Measurements from ENCODE around the gene DIP2B.

Gene DIP2B

GRCh38 chr12:50647031-50647430 lies 142.2 kb downstream of the DIP2B start:
- Histone ChIP-seq H3K79me2 (ENCODE audit: insufficient read depth, low read depth) (no peaks in the 10 kb centered on the region), H4K20me1 (ENCODE audit: insufficient read depth) (no peaks in the 10 kb centered on the region), H3K4me1 (ENCODE audit: low read depth, poor library complexity, severe bottlenecking) (no peaks in the 10 kb centered on the region), H3K4me3 (IDR thresholded peaks at IDR 0.05; ENCODE audit: insufficient read depth, low read depth, low read length) (no peak overlapping the region), H3K36me3 (ENCODE audit: insufficient read depth) (no peaks in the 10 kb centered on the region), H3K9ac (no peak overlapping the region), H3K27me3 (ENCODE audit: insufficient read depth, low read depth) (no peaks in the 10 kb centered on the region), H3K4me2 (no peak overlapping the region), H2AFZ (ENCODE audit: low read depth) (no peak overlapping the region), H3K27ac (no peak overlapping the region)
- no peak for TF ChIP-seq CTCF (conservative IDR thresholded peaks at IDR 0.05; ENCODE audit: low read depth, low read length)

DNA sequence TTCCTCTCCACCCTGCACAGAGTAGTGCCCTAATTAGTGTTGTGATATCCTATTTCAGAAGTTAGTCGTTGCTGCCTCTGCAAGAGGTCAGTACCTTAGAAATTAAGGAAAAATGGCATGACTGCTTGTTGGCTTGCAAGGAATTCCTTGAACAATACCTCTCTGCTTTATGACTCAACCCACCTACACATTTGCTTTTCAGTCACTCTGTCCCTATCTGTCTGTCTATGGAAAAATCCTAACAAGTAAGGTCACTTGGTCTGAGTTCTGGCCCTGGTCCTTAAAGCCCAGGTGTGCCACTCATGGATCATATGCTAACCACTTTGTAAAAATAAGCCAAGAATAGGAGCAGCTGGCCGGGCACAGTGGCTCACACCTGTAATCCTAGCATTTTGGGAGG lies 142.7 kb downstream of the DIP2B start:
- H3K27ac ChIP-seq, result no peak overlapping the region

GRCh38 chr12:50650285-50650684 lies 145.5 kb downstream of the DIP2B start:
- H4K20me1 ChIP-seq (ENCODE audit: insufficient read depth), result no peaks in the 10 kb centered on the region
- no peaks in the 10 kb centered on the region for H3K27me3 ChIP-seq (ENCODE audit: insufficient read depth, low read depth)

More for the DNA sequence above, 142.7 kb downstream of the DIP2B start:
- TF ChIP-seq CTCF (conservative IDR thresholded peaks at IDR 0.05; ENCODE audit: low read depth, low read length), result no peak
- Histone ChIP-seq H3K79me2 (ENCODE audit: insufficient read depth, low read depth) (no peaks in the 10 kb centered on the region), H3K4me1 (ENCODE audit: low read depth, poor library complexity, severe bottlenecking) (no peaks in the 10 kb centered on the region), H3K4me3 (IDR thresholded peaks at IDR 0.05; ENCODE audit: insufficient read depth, low read depth, low read length) (no peak overlapping the region), H3K9ac (no peak overlapping the region), H2AFZ (ENCODE audit: low read depth) (no peak overlapping the region), H3K4me2 (no peak overlapping the region), H3K27me3 (ENCODE audit: insufficient read depth, low read depth) (no peaks in the 10 kb centered on the region), H4K20me1 (ENCODE audit: insufficient read depth) (no peaks in the 10 kb centered on the region), H3K36me3 (ENCODE audit: insufficient read depth) (no peaks in the 10 kb centered on the region)

GRCh38 chr12:50655374-50655921 lies 150.7 kb downstream of the DIP2B start:
- no peak for TF ChIP-seq CTCF (conservative IDR thresholded peaks at IDR 0.05; ENCODE audit: low read depth, low read length)
- H4K20me1 ChIP-seq (ENCODE audit: insufficient read depth), result no peaks in the 10 kb centered on the region
- no peaks in the 10 kb centered on the region for H3K79me2 ChIP-seq (ENCODE audit: insufficient read depth, low read depth)
- H3K36me3 ChIP-seq (ENCODE audit: insufficient read depth), result no peaks in the 10 kb centered on the region; the same call in 1 of the 2 replicates
- H3K4me1 ChIP-seq (ENCODE audit: low read depth, poor library complexity, severe bottlenecking), result no peaks in the 10 kb centered on the region
- H3K4me2 ChIP-seq, result no peak overlapping the region
- H2AFZ ChIP-seq (ENCODE audit: low read depth), result no peak overlapping the region
- H3K9ac ChIP-seq, result no peak overlapping the region
- no peak overlapping the region for H3K4me3 ChIP-seq (IDR thresholded peaks at IDR 0.05; ENCODE audit: insufficient read depth, low read depth, low read length)
- H3K27me3 ChIP-seq (ENCODE audit: insufficient read depth, low read depth), result no peaks in the 10 kb centered on the region
- no peak overlapping the region for H3K27ac ChIP-seq

More at GRCh38 chr12:50650285-50650684, 145.5 kb downstream of the DIP2B start:
- H3K4me2 ChIP-seq, result no peak overlapping the region
- no peak overlapping the region for H2AFZ ChIP-seq (ENCODE audit: low read depth)
- no peak overlapping the region for H3K9ac ChIP-seq
- H3K4me1 ChIP-seq (ENCODE audit: low read depth, poor library complexity, severe bottlenecking), result no peaks in the 10 kb centered on the region
- no peak overlapping the region for H3K4me3 ChIP-seq (IDR thresholded peaks at IDR 0.05; ENCODE audit: insufficient read depth, low read depth, low read length)
- no peaks in the 10 kb centered on the region for H3K79me2 ChIP-seq (ENCODE audit: insufficient read depth, low read depth)
- no peak overlapping the region for H3K27ac ChIP-seq
- H3K36me3 ChIP-seq (ENCODE audit: insufficient read depth), result no peaks in the 10 kb centered on the region
- no peak for TF ChIP-seq CTCF (conservative IDR thresholded peaks at IDR 0.05; ENCODE audit: low read depth, low read length)

Data from KMS-11 (cell line).